ENCODE measurements around the gene DCP2.

DCP2 gene

GRCh38 chr5:112934366-112934663, 42.3 kb upstream of the DCP2 start:
- H3K4me3 ChIP-seq (replicated peaks; ENCODE audit: low read depth, low read length): no peak overlapping the region
- TF ChIP-seq, protein P1, sequence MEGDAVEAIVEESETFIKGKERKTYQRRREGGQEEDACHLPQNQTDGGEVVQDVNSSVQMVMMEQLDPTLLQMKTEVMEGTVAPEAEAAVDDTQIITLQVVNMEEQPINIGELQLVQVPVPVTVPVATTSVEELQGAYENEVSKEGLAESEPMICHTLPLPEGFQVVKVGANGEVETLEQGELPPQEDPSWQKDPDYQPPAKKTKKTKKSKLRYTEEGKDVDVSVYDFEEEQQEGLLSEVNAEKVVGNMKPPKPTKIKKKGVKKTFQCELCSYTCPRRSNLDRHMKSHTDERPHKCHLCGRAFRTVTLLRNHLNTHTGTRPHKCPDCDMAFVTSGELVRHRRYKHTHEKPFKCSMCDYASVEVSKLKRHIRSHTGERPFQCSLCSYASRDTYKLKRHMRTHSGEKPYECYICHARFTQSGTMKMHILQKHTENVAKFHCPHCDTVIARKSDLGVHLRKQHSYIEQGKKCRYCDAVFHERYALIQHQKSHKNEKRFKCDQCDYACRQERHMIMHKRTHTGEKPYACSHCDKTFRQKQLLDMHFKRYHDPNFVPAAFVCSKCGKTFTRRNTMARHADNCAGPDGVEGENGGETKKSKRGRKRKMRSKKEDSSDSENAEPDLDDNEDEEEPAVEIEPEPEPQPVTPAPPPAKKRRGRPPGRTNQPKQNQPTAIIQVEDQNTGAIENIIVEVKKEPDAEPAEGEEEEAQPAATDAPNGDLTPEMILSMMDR (IDR thresholded peaks at IDR 0.05; ENCODE audit: low read depth, low read length, missing control alignments): no peak
- no peak for DNase-seq (ENCODE audit: extremely low read depth, low read depth)

GRCh38 chr5:112935675-112936074, 40.9 kb upstream of the DCP2 start:
- H3K4me3 ChIP-seq (replicated peaks; ENCODE audit: low read depth, low read length): no peak overlapping the region
- TF ChIP-seq, protein P1 (IDR thresholded peaks at IDR 0.05; ENCODE audit: low read depth, low read length, missing control alignments): no peak
- no peak for DNase-seq (ENCODE audit: extremely low read depth, low read depth)

DNA sequence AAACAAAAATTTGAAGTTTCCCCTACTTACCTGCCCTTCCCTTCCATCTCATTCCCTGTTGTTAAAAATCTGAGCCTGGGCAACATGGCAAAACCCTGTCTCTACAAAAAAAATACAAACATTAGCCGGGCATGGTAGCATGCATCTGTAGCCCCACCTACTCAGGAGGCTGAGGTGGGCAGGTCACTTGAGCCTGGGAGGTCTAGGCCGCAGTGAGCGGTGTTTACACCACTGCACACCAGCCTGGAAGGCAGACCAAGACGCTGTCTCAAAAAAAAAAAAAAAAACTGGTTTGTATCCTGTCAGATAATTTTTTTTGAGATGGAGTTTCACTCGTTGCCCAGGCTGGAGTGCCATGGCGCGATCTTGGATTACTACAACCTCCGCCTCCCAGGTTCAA, 38.3 kb upstream of the DCP2 start:
- TF ChIP-seq, protein P1 (IDR thresholded peaks at IDR 0.05; ENCODE audit: low read depth, low read length, missing control alignments): no peak

DNA sequence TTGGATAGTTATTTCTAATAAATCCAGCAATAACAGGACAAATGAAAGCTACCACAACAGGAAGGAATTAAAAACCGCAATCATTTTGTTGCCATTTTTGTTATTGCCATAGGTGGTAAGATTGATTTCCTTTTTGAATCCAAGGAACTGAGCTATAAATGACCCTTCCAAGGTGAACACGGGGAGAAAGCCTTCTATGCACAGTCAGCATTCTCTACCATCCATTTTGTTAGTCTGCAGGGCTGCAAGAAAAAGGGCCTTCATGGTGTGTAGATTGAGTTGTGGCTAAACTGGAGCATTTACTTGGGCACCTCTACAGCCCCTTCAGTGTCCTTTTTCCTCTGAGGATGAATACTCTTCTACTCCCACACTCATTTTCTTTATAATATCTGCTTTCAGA, 35.9 kb upstream of the DCP2 start:
- TF ChIP-seq, protein P1 (IDR thresholded peaks at IDR 0.05; ENCODE audit: low read depth, low read length, missing control alignments): no peak
- no peak overlapping the region for H3K4me3 ChIP-seq (replicated peaks; ENCODE audit: low read depth, low read length)
- no peak for DNase-seq (ENCODE audit: extremely low read depth, low read depth)

More for the DNA sequence above, 38.3 kb upstream of the DCP2 start:
- H3K4me3 ChIP-seq (replicated peaks; ENCODE audit: low read depth, low read length): no peak overlapping the region
- no peak for DNase-seq (ENCODE audit: extremely low read depth, low read depth)

DNA sequence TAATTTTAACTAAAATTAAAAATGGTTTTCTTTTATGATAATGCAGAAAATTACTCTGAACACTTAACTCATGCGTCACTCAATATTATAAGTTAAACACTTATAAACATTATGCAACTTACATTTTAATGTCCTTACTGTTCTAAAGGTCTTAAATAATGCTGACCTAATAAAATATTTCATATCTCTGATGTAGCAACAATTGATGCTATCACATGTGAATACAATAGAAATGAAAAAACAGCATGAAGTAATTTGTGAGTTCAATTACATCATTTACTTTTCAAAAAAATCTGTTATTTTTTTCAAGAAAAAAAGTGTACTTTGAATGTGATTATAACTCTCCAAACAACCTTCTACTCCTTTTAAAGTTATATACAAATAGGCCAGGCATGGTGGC, 28.1 kb upstream of the DCP2 start:
- no peak for DNase-seq (ENCODE audit: extremely low read depth, low read depth)
- H3K4me3 ChIP-seq (replicated peaks; ENCODE audit: low read depth, low read length): no peak overlapping the region
- TF ChIP-seq, protein P1 (IDR thresholded peaks at IDR 0.05; ENCODE audit: low read depth, low read length, missing control alignments): no peak

- TF ChIP-seq, protein P1 (IDR thresholded peaks at IDR 0.05; ENCODE audit: low read depth, low read length, missing control alignments): no peak
- H3K4me3 ChIP-seq (replicated peaks; ENCODE audit: low read depth, low read length): no peak overlapping the region
- DNase-seq (ENCODE audit: extremely low read depth, low read depth): no peak
Observed at GRCh38 chr5:112951124-112951702, 25.4 kb upstream of the DCP2 start.

DNA sequence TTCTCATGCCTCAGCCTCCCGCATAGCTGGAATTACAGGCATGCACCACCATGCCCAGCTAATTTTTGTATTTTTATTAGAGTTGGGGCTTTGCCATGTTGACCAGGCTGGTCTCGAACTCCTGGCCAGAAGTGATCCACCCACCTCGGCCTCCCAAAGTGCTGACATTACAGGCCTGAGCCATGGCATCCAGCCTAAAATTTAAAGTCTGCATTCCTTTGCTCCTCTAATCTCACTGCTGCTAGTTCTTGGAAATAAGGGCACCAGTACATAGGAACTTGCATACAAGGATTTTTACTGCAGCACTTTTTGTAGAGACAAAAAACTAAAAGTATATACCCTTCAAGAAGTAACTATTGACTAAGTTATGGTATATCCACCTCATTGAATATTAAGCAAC, 20.0 kb upstream of the DCP2 start:
- H3K4me3 ChIP-seq (replicated peaks; ENCODE audit: low read depth, low read length): no peak overlapping the region
- no peak for DNase-seq (ENCODE audit: extremely low read depth, low read depth)
- TF ChIP-seq, protein P1 (IDR thresholded peaks at IDR 0.05; ENCODE audit: low read depth, low read length, missing control alignments): no peak

Data from HFF-Myc (cell line).